GM21528 (cell line): ENCODE measurements around the gene IRF2BPL.

Experiments used
- ATAC-seq: cut with Tn5 transposase; IDR thresholded peaks from one replicate; pipeline ENCODE4 v1.9.1; 2021; ENCODE audit warnings: mild to moderate bottlenecking, moderate library complexity; ENCODE audit not compliant: unreplicated experiment, low FRiP score

IRF2BPL gene

GRCh38 chr14:76995279-76996035 lies 33.1 kb downstream of the IRF2BPL start:
- no peak for ATAC-seq

DNA sequence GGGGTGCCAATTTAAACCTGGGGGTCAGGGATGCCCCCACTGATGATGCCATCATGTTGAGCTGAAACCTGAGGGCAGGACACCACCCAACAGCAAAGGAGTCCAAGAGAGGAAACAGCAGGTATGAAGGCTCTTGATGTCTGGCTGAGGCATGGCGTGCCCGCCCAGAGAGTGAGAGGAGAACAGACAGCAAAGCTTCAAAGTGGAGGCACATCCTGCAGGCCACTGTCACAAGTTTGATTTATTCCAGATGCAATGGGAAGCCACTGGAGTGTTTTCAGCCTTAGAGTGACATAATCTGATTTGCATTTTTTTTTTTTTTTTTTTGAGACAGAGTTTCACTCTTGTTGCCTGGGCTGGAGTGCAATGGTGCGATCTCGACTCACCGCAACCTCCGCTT lies 34.8 kb downstream of the IRF2BPL start:
- no peak for ATAC-seq

DNA sequence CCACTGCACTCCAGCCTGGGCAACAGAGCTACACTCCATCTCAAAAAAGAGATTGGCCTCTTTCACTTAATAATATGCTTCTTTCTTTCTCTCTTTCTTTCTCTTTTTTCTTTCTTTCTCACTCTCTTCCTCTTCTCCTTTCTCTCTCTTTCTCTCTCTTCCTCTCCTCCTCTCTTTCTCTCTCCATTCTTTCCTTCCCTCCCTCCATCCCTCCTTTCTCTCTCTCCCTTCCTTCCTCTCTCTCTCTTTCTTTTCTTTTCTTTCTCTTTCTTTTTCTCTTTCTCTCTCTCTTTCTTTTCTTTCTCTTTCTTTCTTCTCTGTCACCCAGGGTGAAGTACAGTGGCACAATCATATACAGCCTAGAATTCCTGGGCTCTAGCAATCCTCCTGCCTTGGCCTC lies 38.4 kb downstream of the IRF2BPL start:
- no peak for ATAC-seq

GRCh38 chr14:76987956-76988520 lies 40.5 kb downstream of the IRF2BPL start:
- no peak for ATAC-seq

DNA sequence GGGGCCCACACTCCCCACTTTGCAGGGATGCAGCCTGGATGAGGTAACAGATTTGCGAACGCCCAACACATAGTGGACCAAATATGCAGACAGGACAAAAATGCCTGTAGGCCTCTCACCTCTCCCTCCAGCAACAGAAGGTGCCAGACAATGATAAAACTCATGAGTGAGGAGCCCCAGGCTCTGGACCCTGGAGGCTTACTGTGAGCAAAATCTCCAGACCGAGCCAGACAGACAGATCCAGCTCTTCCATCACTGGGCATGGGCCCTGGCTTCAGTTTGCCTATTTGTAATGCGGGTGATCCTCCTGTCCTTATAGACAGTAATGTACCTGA lies 42.3 kb downstream of the IRF2BPL start:
- ATAC-seq = no peak

DNA sequence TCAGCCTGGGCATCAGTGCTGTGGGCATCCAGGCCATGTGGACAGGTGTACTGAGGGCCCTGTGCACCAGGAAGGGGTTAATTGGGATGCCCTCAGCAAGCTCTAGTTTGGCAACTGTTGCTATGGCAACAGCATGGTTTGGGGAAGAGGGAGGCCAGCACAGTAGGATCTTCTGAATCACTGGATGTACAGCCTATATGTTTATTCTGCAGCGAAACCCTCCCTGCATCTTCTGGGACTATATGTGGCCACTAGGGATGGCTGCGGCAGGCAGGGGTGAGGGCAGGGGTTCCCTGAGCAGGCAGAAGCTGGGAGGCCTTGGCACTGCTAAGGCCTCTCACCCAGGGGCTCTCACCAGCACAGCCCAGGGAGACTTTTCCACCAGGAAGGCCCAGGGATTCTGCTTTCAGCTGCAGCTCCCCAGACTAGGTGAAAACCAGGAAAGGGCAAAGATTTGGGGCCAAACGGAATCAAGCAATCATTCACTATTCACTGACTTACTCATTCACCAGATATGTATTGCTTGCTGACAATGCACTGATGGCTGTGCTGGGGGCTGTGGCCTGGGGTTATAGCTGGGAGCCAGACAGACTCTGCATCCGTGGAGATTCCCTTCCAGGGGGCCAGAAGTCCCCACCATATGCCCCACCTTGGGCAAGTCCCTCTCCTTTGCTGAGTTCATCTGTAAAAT lies 42.8 kb downstream of the IRF2BPL start:
- ATAC-seq = no peak

DNA sequence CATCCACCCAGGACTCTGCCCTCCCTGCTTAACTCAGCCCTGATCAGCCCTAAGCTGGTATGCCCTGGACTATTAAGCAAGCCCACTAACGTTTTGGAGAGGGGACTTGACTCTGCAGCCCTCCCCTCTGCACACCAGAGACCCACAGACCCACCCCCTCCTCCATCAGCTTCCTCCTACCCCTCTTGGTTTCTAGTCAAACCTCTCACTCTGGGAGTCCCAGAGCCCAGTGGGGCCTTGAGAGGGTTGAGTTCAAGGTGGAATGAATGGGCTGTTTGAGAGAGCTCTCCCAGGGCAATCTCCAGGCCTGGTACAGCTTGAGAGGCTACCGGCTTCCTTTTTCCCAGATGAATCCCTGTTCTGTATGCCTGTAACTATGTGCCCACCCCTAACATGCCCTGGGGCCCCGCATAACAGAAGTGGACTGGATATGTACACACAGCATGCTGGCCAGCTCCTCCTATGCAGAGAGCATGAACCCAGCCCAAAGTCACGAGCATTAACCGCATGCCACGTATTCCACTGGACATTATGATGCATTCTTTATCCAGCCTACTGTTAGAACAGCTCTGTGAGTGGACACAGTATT lies 43.6 kb downstream of the IRF2BPL start:
- no peak for ATAC-seq

GRCh38 chr14:76984297-76984696 lies 44.2 kb downstream of the IRF2BPL start:
- ATAC-seq = no peak

DNA sequence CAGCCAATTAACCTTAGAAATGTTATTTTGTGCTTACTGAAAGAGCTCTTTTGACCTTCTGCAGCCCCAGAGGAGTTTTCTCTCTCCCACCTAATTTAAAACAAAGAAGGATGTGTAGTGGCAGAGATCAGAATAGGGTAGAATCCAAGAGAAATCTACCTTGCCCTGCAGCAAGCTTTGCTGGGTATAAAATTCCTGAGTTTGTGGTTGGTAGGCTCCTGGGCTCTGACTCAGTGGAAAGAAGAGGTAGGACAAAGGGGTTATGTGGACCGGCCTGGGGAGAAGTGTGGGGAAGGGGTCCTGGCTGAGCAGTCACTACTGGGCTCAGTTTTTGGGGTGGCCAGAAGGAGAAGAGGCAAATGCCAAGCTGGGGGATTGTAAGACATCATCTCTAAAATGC lies 46.8 kb downstream of the IRF2BPL start:
- no peak for ATAC-seq

DNA sequence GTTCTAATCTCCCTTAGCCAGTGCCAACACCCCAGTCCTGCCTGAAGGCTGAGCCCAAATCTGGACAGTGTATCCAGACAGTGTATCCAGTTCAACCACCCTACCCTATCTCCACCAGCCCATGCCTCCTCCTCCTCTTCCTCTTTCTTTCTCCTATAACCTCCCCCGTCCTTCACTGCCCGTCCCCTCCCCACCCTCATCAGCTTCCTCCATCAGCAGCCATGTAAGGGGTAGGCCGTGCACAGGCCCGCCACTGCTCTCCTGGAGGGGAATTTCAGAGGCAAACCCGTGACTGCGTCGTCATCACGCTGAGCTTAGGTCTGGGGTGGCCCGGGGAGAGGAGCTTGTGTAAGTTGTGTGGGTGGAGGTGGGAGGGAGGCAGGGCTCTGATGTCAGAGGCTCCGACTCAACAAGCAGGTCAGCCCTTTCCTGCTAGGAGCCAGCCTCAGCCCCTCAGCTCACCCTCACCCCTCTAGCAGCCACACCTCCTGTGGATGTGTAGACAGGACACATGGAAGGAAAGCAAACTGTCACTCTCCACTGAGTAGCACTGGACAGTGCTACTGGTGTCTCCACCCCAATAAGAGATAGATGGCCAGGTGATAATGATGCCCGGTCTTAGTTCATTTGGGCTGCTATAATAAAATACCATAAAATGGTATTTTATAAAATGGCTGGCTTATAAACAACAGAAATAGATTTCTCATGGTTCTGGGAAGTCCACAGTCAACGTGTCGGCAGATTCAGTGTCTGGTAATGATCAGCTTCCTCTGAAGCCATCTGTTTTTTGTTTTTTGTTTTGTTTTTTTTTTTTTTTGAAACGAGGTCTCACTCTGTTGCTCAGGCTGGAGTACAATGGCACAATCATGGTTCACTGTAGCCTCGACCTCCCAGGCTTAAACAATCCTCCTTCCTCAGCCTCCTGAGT lies 50.5 kb downstream of the IRF2BPL start:
- ATAC-seq = peak; percentile 87

DNA sequence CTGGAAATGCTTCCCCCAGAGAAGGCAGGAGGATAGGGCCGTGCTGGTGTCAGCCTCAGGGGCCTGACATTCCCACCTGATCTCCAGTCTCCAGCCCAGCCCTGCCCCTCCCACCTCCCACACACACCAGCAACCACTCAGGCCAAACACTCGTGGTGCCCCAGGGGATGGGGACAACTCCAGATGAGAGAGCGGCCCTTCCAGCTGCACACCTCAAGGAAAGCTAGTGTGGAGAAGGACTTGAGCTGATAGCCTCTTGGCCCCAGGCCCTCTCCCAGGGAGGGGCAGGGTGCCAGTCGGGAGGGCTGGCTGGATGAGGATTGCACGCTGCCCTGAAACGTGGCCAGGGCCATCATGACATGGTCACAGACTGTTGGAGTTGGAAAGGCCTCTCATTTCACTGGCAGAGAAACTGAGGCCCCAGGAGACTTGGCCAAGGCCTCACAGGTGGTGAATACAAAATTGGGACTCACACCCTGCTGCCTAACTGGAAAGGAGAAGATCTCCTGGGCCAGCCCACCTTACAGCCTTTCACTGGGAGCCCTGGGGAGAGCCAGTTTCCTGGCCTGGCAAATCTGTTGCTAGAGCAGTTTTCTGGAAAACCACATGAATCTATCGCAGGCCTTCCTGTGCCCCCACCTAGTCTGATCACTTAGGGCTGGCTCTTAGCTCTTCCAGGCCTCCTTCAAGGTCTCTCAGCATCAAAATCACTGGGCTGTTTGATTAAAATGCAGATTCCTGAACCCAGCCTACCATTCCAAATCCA lies 52.1 kb downstream of the IRF2BPL start:
- no peak for ATAC-seq

- no peak for ATAC-seq
Measured at GRCh38 chr14:76975812-76976211, 52.7 kb downstream of the IRF2BPL start.

GRCh38 chr14:76975051-76975450 lies 53.5 kb downstream of the IRF2BPL start:
- ATAC-seq = no peak
